HCT116 (cell line): Measurements from ENCODE around the gene GATAD2B. TPM values are rescaled to one million over a fixed set of nuclear protein-coding genes. Genes with fewer than 3 reads are reported as not detected.
A peak's percentile ranks its signal among the peaks of the same experiment; 100 is the strongest.

ENCODE experiments used
- ATAC-seq: fragments of 200-7000 bp; cut with Tn5 transposase; 2 replicates; pipeline ENCODE4 v1.9.1; 2020; ENCODE audit warnings: mild to moderate bottlenecking, moderate library complexity
- BruUV-seq: library from RNA; stranded (reverse); fragments of 400-500 nt; replicated peaks from 2 replicates; lab custom pipeline; 2021; lab: Mats Ljungman, UMichigan
- CTCF ChIA-PET: fragments of 300-600 bp; sonication (Branson Sonifier 250); formaldehyde crosslinking; loops from one replicate; lab custom pipeline; 2021; ENCODE audit warnings: antibody characterized with exemption; lab: Charles Lee
- POLR2A ChIA-PET: fragments of 300-600, 350-600 bp; sonication (Branson Sonifier 250); formaldehyde crosslinking; loops from one replicate; lab custom pipeline; 2021; ENCODE audit warnings: antibody characterized with exemption; lab: Charles Lee
- RAD21 ChIA-PET, 2 experiments: fragments of 300-600 bp; sonication (Branson Sonifier 250); formaldehyde crosslinking; loops; one replicate each; lab custom pipeline; 2023; ENCODE audit warnings: low total read pairs in 2 of 2; ENCODE audit not compliant: uncharacterized antibody in 2 of 2, unreplicated experiment in 2 of 2, low non-redundant PET in 1 of 2; lab: Charles Lee
- DNase-seq: peaks from one replicate; pipeline ENCODE4 v3.0.0-alpha.2; 2010; ENCODE audit warnings: low read depth, low spot score
- H2AFZ ChIP-seq: fragments of 200-600 bp; shearing (Covaris generic), sonication (generic); 2 replicates; pipeline ENCODE4 v1.6.1; 2017; ENCODE audit warnings: low read depth, mixed run types, mixed read lengths, antibody characterized with exemption, low read length; ENCODE audit not compliant: poor library complexity, severe bottlenecking
- H3K27ac ChIP-seq: 2 replicates; pipeline ENCODE4 v1.5.1; 2012; ENCODE audit warnings: low read depth, low read length
- H3K27me3 ChIP-seq: fragments of 200-600 bp; sonication (generic); 2 replicates; pipeline ENCODE4 v1.6.1; 2016; ENCODE audit warnings: mixed run types, low read length, mixed read lengths; ENCODE audit not compliant: insufficient read depth
- H3K36me3 ChIP-seq, 2 experiments: fragments of 200-500 bp in 1 of 2; fragments of 200-600 bp in 1 of 2; sonication (Bioruptor generic) in 1 of 2; sonication (generic) in 1 of 2; 2 replicates each; pipeline versions ENCODE4 v1.5.1 to v1.6.1; 2014 to 2016; ENCODE audit warnings: low read length in 2 of 2, inconsistent platforms in 1 of 2, mixed read lengths in 1 of 2, mixed run types in 1 of 2; ENCODE audit not compliant: insufficient read depth in 2 of 2, control insufficient read depth in 1 of 2
- H3K4me1 ChIP-seq, 2 experiments: fragments of 200-600 bp in 1 of 2; sonication (generic) in 1 of 2; 2 replicates each; pipeline versions ENCODE4 v1.5.1 to v1.6.1; 2012 to 2017; ENCODE audit warnings: low read length in 2 of 2, inconsistent platforms in 1 of 2, mild to moderate bottlenecking in 1 of 2, mixed read lengths in 1 of 2, mixed run types in 1 of 2, moderate library complexity in 1 of 2; ENCODE audit not compliant: insufficient read depth in 2 of 2, control insufficient read depth in 1 of 2
- H3K4me2 ChIP-seq: fragments of 200-600 bp; sonication (generic); 2 replicates; pipeline ENCODE4 v1.6.1; 2017; ENCODE audit warnings: mixed run types, low read length, mixed read lengths
- H3K4me3 ChIP-seq, 2 experiments: fragments of 200-600 bp in 1 of 2; sonication (generic) in 1 of 2; replicated peaks in 1 of 2; 2 replicates each; pipeline ENCODE4 v1.5.1; 2011 to 2016; ENCODE audit warnings: low read length in 2 of 2, control low read depth in 1 of 2, low read depth in 1 of 2, mild to moderate bottlenecking in 1 of 2, mixed read lengths in 1 of 2, mixed run types in 1 of 2
- H3K79me2 ChIP-seq: fragments of 200-600 bp; sonication (generic); 2 replicates; pipeline ENCODE4 v1.6.1; 2017; ENCODE audit warnings: mild to moderate bottlenecking, mixed run types, low read length, moderate library complexity, mixed read lengths; ENCODE audit not compliant: insufficient read depth
- H3K9ac ChIP-seq: fragments of 200-600 bp; sonication (generic); 2 replicates; pipeline ENCODE4 v1.6.1; 2016; ENCODE audit warnings: low read length, mixed read lengths
- H3K9me2 ChIP-seq: fragments of 200-600 bp; sonication (generic), shearing (Covaris generic); 2 replicates; pipeline ENCODE4 v1.6.1; 2017; ENCODE audit warnings: mixed run types, mild to moderate bottlenecking, moderate library complexity; ENCODE audit not compliant: insufficient read depth
- H3K9me3 ChIP-seq, 2 experiments: fragments of 200-500 bp in 1 of 2; fragments of 200-600 bp in 1 of 2; sonication (Bioruptor generic) in 1 of 2; sonication (generic) in 1 of 2; 2 replicates each; pipeline ENCODE4 v1.6.1; 2014 to 2017; ENCODE audit warnings: low read length in 2 of 2, mixed read lengths in 2 of 2, inconsistent platforms in 1 of 2, low read depth in 1 of 2, mild to moderate bottlenecking in 1 of 2, mixed run types in 1 of 2, moderate library complexity in 1 of 2; ENCODE audit not compliant: control insufficient read depth in 1 of 2, insufficient read depth in 1 of 2
- H4K20me1 ChIP-seq: fragments of 200-600 bp; sonication (generic), shearing (Covaris generic); 2 replicates; pipeline ENCODE4 v1.6.1; 2017; ENCODE audit warnings: mixed run types, mild to moderate bottlenecking, moderate library complexity; ENCODE audit not compliant: insufficient read depth
- CBX3 ChIP-seq: IDR thresholded peaks from 2 replicates; pipeline ENCODE4 v1.6.1; 2012; ENCODE audit warnings: low read depth
- EZH2 ChIP-seq: fragments of 200-600 bp; sonication (generic); IDR thresholded peaks from 2 replicates; pipeline ENCODE4 v1.6.1; 2017; ENCODE audit warnings: antibody characterized with exemption, mixed run types
- FOSL1 ChIP-seq: IDR thresholded peaks from 2 replicates; pipeline ENCODE4 v1.6.1; 2012; ENCODE audit warnings: low read depth
- JUND ChIP-seq: IDR thresholded peaks from 2 replicates; pipeline ENCODE4 v1.6.1; 2012
- POLR2A ChIP-seq: IDR thresholded peaks from 2 replicates; pipeline ENCODE4 v1.7.0; 2011; ENCODE audit warnings: borderline replicate concordance; ENCODE audit not compliant: insufficient read depth, insufficient read length; ENCODE audit errors: extremely low read depth
- RAD21 ChIP-seq: IDR thresholded peaks from 2 replicates; pipeline ENCODE4 v1.6.1; 2012; ENCODE audit warnings: low read depth, mild to moderate bottlenecking
- SIN3A ChIP-seq: IDR thresholded peaks from 2 replicates; pipeline ENCODE4 v1.6.1; 2012; ENCODE audit warnings: low read depth
- SP1 ChIP-seq: IDR thresholded peaks from 2 replicates; pipeline ENCODE4 v1.6.1; 2012; ENCODE audit warnings: low read depth
- SRF ChIP-seq: IDR thresholded peaks from 2 replicates; pipeline ENCODE4 v1.6.1; 2012; ENCODE audit warnings: low read depth
- intact Hi-C: fragments of 100-400 bp; cut with micrococcal nuclease; formaldehyde crosslinking; loops from 2 replicates; pipeline ENCODE4 v1.10.0; 2022
- total RNA-seq: library from RNA; stranded (reverse); gene quantifications from one replicate; pipeline ENCODE4 v1.2.1, GENCODE V29; 2021; ENCODE audit not compliant: unreplicated experiment
- TF ChIP-seq, protein P1 (sequence below), 3 experiments: fragments of 200-600 bp in 1 of 3; sonication (generic) in 1 of 3; IDR thresholded peaks in 2 of 3; conservative IDR thresholded peaks in 1 of 3; 2 replicates each; pipeline ENCODE4 v1.5.1; 2012 to 2017; ENCODE audit warnings: low read depth in 2 of 3, low read length in 2 of 3, antibody characterized with exemption in 1 of 3, borderline replicate concordance in 1 of 3, control low read depth in 1 of 3, mild to moderate bottlenecking in 1 of 3, mixed read lengths in 1 of 3, mixed run types in 1 of 3, moderate library complexity in 1 of 3; ENCODE audit not compliant: insufficient read depth in 1 of 3
- TF ChIP-seq, protein P2 (sequence below): IDR thresholded peaks from 2 replicates; pipeline ENCODE4 v1.6.1; 2012; ENCODE audit warnings: low read depth

Gene GATAD2B
- total RNA-seq, 1 experiment from 2014 or later, result 50.2 TPM

DNA sequence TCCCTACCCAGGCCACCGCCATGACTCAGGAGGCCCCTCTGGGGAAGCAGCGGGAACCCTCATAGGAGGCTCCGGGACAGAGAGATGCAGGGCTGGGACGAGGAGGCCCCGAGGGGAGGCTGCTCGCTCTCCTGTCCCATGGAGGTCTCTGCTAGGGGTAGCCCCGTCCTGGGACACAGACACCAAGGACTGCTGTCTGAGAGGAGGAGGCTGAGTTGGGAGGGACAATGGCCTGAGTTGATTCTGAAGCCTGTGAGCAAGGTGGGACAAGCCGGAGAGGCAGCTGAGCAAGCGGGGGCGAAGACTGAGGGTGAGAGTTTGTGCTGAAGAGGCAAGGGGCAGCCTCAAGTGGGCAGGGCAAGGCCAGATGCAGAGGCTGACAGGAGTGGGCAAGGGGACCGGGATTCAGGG, 130.1 kb downstream of the GATAD2B start:
- ChIA-PET CTCF (no interaction called here), POLR2A (interaction anchor here (0.5 kb wide), 1 partner anchor 172 kb away, joined by 3 read pairs; no protein-coding TSS in a partner anchor), RAD21 (no interaction called here)
- Histone ChIP-seq H3K4me3 (no peak overlapping the region), H3K36me3 (no peaks in the 10 kb centered on the region), H3K27ac (no peak overlapping the region), H3K9me2 (no peaks in the 10 kb centered on the region), H3K9ac (no peak overlapping the region), H3K9me3 (no peaks in the 10 kb centered on the region), H3K27me3 (no peaks in the 10 kb centered on the region), H2AFZ (no peak overlapping the region), H3K4me2 (no peak overlapping the region), H4K20me1 (no peaks in the 10 kb centered on the region), H3K79me2 (no peaks in the 10 kb centered on the region), H3K4me1 (peaks cover 0 to 8% of the 10 kb centered on the region in 2 experiments; a peak in 1 of 4 replicates)
- no TSS peak for BruUV-seq
- TF ChIP-seq JUND (no peak), SIN3A (no peak)
- DNase-seq (no peak), ATAC-seq (no peak)
- intact Hi-C loops, result no loop called here

DNA sequence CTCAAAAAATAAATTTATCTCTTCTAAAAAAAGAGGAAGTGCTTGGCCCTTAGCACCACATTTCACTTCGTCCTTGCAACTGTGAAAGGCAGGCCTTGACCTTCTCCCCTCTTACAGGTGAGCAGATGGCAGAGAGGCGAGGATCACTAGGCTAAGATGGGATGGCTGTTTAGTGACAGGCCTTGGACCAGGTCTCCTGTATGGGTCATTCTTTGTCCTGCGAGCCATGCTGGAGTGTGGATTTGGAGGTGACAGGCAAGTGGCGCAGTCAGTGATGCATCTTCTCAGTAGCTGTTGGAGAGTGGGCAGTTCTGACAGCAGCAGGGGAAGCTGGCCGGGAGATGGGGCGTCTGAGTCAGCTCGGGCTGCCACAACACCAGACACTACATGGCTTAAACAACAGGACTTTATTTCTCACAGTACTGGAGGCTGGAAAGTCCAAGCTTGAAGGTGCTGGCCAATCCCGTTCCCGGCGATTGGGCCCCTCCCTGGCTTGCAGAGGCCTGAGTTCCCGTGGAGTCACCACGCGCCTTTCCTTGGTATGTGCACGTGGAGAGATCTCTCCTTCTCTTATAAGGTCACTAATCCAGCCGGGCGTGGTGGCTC, 131.0 kb downstream of the GATAD2B start:
- intact Hi-C loops, result no loop called here
- no peak overlapping the region for H3K9ac ChIP-seq
- H3K4me1 ChIP-seq, result peaks cover 0 to 8% of the 10 kb centered on the region in 2 experiments; a peak in 1 of 4 replicates
- DNase-seq, result no peak
- H3K4me3 ChIP-seq, result no peak overlapping the region
- H3K79me2 ChIP-seq, result no peaks in the 10 kb centered on the region
- no peaks in the 10 kb centered on the region for H3K27me3 ChIP-seq
- H3K4me2 ChIP-seq, result no peak overlapping the region
- TF ChIP-seq EZH2 (no peak), POLR2A (no peak), CBX3 (no peak), SP1 (no peak), RAD21 (no peak), FOSL1 (no peak), SRF (no peak)
- TF ChIP-seq, protein P1, sequence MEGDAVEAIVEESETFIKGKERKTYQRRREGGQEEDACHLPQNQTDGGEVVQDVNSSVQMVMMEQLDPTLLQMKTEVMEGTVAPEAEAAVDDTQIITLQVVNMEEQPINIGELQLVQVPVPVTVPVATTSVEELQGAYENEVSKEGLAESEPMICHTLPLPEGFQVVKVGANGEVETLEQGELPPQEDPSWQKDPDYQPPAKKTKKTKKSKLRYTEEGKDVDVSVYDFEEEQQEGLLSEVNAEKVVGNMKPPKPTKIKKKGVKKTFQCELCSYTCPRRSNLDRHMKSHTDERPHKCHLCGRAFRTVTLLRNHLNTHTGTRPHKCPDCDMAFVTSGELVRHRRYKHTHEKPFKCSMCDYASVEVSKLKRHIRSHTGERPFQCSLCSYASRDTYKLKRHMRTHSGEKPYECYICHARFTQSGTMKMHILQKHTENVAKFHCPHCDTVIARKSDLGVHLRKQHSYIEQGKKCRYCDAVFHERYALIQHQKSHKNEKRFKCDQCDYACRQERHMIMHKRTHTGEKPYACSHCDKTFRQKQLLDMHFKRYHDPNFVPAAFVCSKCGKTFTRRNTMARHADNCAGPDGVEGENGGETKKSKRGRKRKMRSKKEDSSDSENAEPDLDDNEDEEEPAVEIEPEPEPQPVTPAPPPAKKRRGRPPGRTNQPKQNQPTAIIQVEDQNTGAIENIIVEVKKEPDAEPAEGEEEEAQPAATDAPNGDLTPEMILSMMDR (IDR thresholded peaks at IDR 0.05 in 2 of 3, conservative IDR thresholded peaks at IDR 0.05 in 1 of 3; ENCODE audit: borderline replicate concordance in 1 of 3, insufficient read depth in 1 of 3, low read depth in 2 of 3, low read length in 2 of 3), result no peak
- TF ChIP-seq, protein P2, sequence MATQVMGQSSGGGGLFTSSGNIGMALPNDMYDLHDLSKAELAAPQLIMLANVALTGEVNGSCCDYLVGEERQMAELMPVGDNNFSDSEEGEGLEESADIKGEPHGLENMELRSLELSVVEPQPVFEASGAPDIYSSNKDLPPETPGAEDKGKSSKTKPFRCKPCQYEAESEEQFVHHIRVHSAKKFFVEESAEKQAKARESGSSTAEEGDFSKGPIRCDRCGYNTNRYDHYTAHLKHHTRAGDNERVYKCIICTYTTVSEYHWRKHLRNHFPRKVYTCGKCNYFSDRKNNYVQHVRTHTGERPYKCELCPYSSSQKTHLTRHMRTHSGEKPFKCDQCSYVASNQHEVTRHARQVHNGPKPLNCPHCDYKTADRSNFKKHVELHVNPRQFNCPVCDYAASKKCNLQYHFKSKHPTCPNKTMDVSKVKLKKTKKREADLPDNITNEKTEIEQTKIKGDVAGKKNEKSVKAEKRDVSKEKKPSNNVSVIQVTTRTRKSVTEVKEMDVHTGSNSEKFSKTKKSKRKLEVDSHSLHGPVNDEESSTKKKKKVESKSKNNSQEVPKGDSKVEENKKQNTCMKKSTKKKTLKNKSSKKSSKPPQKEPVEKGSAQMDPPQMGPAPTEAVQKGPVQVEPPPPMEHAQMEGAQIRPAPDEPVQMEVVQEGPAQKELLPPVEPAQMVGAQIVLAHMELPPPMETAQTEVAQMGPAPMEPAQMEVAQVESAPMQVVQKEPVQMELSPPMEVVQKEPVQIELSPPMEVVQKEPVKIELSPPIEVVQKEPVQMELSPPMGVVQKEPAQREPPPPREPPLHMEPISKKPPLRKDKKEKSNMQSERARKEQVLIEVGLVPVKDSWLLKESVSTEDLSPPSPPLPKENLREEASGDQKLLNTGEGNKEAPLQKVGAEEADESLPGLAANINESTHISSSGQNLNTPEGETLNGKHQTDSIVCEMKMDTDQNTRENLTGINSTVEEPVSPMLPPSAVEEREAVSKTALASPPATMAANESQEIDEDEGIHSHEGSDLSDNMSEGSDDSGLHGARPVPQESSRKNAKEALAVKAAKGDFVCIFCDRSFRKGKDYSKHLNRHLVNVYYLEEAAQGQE, result no peak
- ChIA-PET RAD21 (no interaction called here), CTCF (no interaction called here), POLR2A (no interaction called here)
- H2AFZ ChIP-seq, result no peak overlapping the region
- H3K36me3 ChIP-seq, result no peaks in the 10 kb centered on the region
- no peaks in the 10 kb centered on the region for H3K9me3 ChIP-seq
- peak; percentile 40 for ATAC-seq
- no peaks in the 10 kb centered on the region for H4K20me1 ChIP-seq
- H3K27ac ChIP-seq, result no peak overlapping the region
- no TSS peak for BruUV-seq
- H3K9me2 ChIP-seq, result no peaks in the 10 kb centered on the region
